Epithelial cell of esophagus (primary cell): Measurements from ENCODE around the gene GRPEL1.

Experiments
- DNase-seq: peaks from one replicate; pipeline ENCODE4 v3.0.0; 2010; ENCODE audit warnings: low read depth
- H3K4me3 ChIP-seq: 2 replicates; pipeline ENCODE4 v1.5.1; 2011; ENCODE audit warnings: mild to moderate bottlenecking, low read length, control low read depth
- CTCF ChIP-seq: IDR thresholded peaks from 2 replicates; pipeline ENCODE4 v1.5.1; 2011; ENCODE audit warnings: low read depth, mild to moderate bottlenecking, low read length, control low read depth, inconsistent platforms; ENCODE audit not compliant: insufficient read depth; ENCODE audit errors: missing control alignments

The GRPEL1 gene

GRCh38 chr4:7009564-7009963, 58.3 kb downstream of the GRPEL1 start:
- no peak overlapping the region for H3K4me3 ChIP-seq
- no peak for DNase-seq
- TF ChIP-seq CTCF, result no peak
